ENCODE data around the gene HPCA. TPM values are rescaled to one million over a fixed set of nuclear protein-coding genes. Genes with fewer than 3 reads are reported as not detected.

Gene HPCA
- total RNA-seq, 2 donors from 2014 or later, result not detected

DNA sequence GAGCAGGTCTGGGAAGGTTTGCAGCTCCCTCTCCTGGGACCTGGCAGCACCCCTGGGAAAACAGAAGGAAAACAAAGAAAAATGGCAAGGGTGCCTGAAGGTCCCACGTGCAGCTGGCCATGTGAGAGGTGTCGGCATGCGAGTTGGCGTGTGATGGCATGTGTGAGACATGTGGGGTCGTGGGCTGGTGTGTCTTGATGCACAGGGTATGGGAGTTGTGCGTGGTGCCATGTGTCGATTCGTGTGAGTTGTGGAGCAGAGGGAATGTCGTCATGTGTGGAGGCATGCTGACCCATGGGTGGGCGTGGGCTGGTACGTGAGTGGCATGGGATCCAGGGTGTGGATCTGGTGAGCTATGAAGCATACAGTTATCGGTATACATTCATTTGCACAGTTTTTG, 1.3 kb downstream of the HPCA start:
- Histone ChIP-seq H3K9me3 (no peaks in the 10 kb centered on the region), H3K4me1 (ENCODE audit: control insufficient read depth in 1 of 2, low read depth in 2 of 2) (peaks cover 4 to 6% of the 10 kb centered on the region in 2 donors), H3K27ac (no peak overlapping the region), H3K4me3 (no peak overlapping the region), H3K36me3 (no peaks in the 10 kb centered on the region), H3K27me3 (replicated peaks; ENCODE audit: insufficient read depth) (peaks cover 6% of the 10 kb centered on the region)
- DNase-seq (ENCODE audit: low spot score) (no peak), ATAC-seq (ENCODE audit: insufficient number of reproducible peaks, low FRiP score, low read depth) (no peak)
- TF ChIP-seq, protein P1, sequence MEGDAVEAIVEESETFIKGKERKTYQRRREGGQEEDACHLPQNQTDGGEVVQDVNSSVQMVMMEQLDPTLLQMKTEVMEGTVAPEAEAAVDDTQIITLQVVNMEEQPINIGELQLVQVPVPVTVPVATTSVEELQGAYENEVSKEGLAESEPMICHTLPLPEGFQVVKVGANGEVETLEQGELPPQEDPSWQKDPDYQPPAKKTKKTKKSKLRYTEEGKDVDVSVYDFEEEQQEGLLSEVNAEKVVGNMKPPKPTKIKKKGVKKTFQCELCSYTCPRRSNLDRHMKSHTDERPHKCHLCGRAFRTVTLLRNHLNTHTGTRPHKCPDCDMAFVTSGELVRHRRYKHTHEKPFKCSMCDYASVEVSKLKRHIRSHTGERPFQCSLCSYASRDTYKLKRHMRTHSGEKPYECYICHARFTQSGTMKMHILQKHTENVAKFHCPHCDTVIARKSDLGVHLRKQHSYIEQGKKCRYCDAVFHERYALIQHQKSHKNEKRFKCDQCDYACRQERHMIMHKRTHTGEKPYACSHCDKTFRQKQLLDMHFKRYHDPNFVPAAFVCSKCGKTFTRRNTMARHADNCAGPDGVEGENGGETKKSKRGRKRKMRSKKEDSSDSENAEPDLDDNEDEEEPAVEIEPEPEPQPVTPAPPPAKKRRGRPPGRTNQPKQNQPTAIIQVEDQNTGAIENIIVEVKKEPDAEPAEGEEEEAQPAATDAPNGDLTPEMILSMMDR (IDR thresholded peaks at IDR 0.05), result no peak

- no peak for ATAC-seq (ENCODE audit: insufficient number of reproducible peaks, low FRiP score, low read depth)
- TF ChIP-seq, protein P1 (IDR thresholded peaks at IDR 0.05), result no peak
- Histone ChIP-seq H3K9me3 (no peaks in the 10 kb centered on the region), H3K4me3 (no peak overlapping the region), H3K27me3 (replicated peaks; ENCODE audit: insufficient read depth) (peaks cover 6% of the 10 kb centered on the region), H3K27ac (no peak overlapping the region), H3K36me3 (no peaks in the 10 kb centered on the region), H3K4me1 (ENCODE audit: control insufficient read depth in 1 of 2, low read depth in 2 of 2) (peaks cover 4 to 12% of the 10 kb centered on the region in 2 donors)
- DNase-seq (ENCODE audit: low spot score), result no peak
These were observed 1.8 kb downstream of the HPCA start for GRCh38 chr1:32888134-32888533.

DNA sequence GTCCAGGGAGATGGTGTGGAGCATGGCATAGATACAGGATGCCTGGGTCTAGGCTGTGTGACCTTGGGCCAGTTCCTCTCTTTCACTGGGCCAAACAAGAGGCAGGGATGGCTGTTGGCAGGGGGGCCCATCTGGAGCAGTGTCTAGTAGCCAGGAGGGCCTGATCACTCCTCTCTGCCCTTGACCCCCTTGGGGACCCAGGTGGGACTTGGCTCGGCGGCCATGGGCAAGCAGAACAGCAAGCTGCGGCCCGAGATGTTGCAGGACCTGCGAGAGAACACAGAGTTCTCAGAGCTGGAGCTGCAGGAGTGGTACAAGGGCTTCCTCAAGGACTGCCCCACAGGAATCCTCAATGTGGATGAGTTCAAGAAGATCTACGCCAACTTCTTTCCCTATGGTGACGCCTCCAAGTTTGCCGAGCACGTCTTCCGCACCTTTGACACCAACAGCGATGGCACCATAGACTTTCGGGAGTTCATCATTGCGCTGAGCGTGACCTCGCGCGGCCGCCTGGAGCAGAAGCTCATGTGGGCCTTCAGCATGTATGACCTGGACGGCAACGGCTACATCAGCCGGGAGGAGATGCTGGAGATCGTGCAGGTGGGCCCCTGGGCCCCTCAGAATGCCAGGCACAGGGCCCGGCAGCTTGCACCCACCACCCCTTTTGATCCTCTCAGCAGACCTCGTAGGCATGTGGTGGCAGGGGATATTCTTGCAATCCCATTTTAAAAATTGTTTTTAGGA, 2.6 kb downstream of the HPCA start:
- Histone ChIP-seq H3K9me3 (no peaks in the 10 kb centered on the region), H3K36me3 (no peaks in the 10 kb centered on the region), H3K4me1 (ENCODE audit: control insufficient read depth in 1 of 2, low read depth in 2 of 2) (peaks cover 4 to 19% of the 10 kb centered on the region in 2 donors), H3K27me3 (replicated peaks; ENCODE audit: insufficient read depth) (peaks cover 6% of the 10 kb centered on the region), H3K27ac (no peak overlapping the region), H3K4me3 (no peak overlapping the region)
- TF ChIP-seq, protein P1 (IDR thresholded peaks at IDR 0.05), result no peak
- DNase-seq (ENCODE audit: low spot score), result no peak
- ATAC-seq (ENCODE audit: insufficient number of reproducible peaks, low FRiP score, low read depth), result no peak

- Histone ChIP-seq H3K9me3 (no peaks in the 10 kb centered on the region), H3K27ac (no peak overlapping the region), H3K27me3 (replicated peaks; ENCODE audit: insufficient read depth) (peaks cover 6% of the 10 kb centered on the region), H3K4me3 (no peak overlapping the region), H3K4me1 (ENCODE audit: control insufficient read depth in 1 of 2, low read depth in 2 of 2) (peaks cover 4 to 21% of the 10 kb centered on the region in 2 donors), H3K36me3 (no peaks in the 10 kb centered on the region)
- DNase-seq (ENCODE audit: low spot score) (no peak), ATAC-seq (ENCODE audit: insufficient number of reproducible peaks, low FRiP score, low read depth) (no peak)
- TF ChIP-seq, protein P1 (IDR thresholded peaks at IDR 0.05), result no peak
These were observed 3.5 kb downstream of the HPCA start for GRCh38 chr1:32889731-32890278.

- H3K27me3 ChIP-seq (replicated peaks; ENCODE audit: insufficient read depth), result peaks cover 6% of the 10 kb centered on the region
- H3K4me1 ChIP-seq (ENCODE audit: control insufficient read depth in 1 of 2, low read depth in 2 of 2), result peaks cover 4 to 21% of the 10 kb centered on the region in 2 donors
- TF ChIP-seq, protein P1 (IDR thresholded peaks at IDR 0.05), result no peak
- H3K9me3 ChIP-seq, result no peaks in the 10 kb centered on the region
- H3K4me3 ChIP-seq, result no peak overlapping the region
- no peak overlapping the region for H3K27ac ChIP-seq
- H3K36me3 ChIP-seq, result no peaks in the 10 kb centered on the region
- ATAC-seq (ENCODE audit: insufficient number of reproducible peaks, low FRiP score, low read depth) (no peak), DNase-seq (ENCODE audit: low spot score) (no peak)
These were observed 4.4 kb downstream of the HPCA start for GRCh38 chr1:32890516-32891240.

Measured in thoracic aorta (tissue), 2 donors.